Measurements from ENCODE around the gene AMFR. TPM values are rescaled to one million over a fixed set of nuclear protein-coding genes. Genes with fewer than 3 reads are reported as not detected.

Gene AMFR
- total RNA-seq, 4 donors from 2014 or later: 126 to 215 (median 162) TPM

DNA sequence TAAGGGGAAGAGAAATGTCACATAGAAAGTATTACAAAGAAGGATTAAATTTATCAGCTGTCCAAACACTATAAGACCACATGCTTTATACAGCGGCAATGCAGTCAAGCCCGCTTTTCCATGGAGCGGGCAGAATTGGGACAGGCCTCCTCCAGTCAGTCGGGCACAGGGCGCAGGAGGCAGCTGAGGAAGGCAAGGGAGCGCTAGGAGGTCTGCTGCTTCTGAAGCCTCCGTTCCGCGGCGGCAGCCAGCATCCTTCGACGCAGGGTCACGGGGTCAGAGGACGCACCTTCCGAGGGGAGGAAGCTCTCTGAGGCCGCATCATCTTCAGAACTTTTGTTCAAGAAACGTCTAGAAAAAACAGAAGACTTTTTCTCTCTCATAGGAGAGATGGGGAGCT lies 62.6 kb downstream of the AMFR start:
- ATAC-seq (ENCODE audit: low FRiP score) (no peak), DNase-seq (ENCODE audit: low spot score) (no peak)
- TF ChIP-seq CTCF (IDR thresholded peaks at IDR 0.05): no peak

DNA sequence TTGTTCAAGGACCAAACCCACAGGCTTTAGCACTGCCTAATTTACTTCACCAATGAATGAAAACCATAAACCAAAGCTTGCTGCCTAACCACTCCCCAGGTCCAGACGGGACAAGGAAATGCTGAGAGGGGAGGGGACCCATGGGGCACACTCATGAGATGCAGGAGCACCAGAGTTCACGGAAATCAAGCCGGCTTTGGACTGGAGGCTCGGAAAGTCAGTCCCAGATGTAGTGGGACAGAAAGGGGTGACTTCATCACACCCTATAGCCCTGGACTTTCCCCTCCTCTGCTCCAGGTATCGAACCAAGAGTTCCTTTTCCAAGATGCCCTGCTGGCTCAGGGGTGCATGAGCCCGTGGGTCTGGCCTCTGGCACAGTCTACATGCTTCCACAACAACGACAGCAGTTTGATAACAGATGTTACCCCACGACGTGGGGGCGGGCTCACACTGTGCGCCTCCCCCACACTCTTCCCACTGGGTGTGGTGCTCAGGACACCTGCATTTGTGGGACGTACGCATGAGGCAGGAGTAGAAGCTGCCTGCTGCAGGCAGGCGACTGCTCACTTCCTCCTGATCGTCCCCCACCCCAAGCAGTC lies 63.2 kb downstream of the AMFR start:
- no peak for DNase-seq (ENCODE audit: low spot score)
- ATAC-seq (ENCODE audit: low FRiP score): no peak

DNA sequence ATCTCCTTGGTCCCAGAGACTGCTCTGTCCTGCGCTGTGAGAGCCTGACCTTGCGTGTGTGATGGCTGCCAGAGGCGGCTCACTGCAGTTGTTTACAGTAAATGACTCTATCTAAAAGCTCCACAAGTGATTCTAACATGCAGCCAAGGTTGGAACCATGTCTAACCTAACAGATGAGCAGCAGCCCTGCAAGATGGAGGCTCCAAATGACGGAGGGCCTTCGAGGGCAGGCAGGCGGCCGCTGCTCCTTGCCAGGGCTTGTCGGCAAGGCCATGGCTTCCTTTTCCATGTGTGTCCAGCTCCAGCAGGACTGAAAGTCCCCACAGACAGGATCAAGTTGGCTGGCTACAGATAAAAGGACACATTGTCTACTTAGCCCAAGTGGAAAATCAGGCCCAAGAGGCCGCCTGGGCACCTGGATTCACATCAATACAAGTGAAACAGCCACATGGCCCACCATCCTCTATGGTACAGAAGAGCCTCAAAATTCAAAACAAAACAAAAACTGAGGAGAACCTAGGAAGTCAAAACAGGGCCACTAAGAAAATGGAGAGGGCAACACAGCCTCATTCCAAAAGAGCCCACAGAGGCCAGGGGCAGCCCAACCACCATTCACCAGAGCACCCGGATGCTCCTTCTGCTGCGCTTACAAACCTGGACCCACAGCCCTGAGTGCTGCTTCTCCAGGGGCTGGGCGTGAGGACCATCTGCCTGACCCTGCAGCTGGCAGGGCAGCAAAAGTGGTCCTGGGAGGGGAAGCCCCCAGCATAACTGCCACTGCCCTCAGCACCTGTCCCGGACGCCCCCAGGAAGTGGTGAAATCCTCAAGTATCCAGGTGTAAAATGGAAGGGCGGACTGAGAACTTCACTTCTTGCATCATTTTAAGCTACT lies 65.0 kb downstream of the AMFR start:
- no peak for TF ChIP-seq CTCF (IDR thresholded peaks at IDR 0.05)
- ATAC-seq (ENCODE audit: low FRiP score) (no peak), DNase-seq (ENCODE audit: low spot score) (no peak)

More for the DNA sequence above, 63.2 kb downstream of the AMFR start:
- no peak for TF ChIP-seq CTCF (IDR thresholded peaks at IDR 0.05)

DNA sequence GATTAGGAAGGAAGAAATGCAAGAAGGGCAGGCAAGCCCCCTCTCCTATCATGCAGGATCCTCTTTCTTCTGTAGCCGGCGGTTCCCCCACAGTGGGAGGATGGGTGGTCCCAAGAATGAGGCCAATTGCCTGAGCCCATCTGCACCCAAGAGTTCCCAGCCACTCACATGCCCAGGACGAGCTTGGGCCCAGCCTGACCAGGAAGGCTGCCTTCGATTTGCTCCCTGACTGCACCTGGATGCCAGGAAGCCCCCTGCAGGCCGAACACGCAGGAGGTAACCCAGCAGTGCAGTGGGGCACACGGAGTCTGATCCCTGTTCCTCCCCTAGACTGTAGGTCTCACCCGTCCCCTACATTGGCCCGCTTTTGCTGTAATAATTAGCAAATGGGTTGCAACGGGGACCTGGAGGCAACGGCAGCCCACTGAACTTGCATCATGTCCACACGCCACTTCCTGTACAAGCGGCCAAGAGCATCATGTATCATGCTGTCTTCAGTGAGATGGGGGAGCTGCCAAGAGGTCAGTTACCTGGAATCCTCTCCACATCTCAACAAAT lies 67.5 kb downstream of the AMFR start:
- ATAC-seq (ENCODE audit: low FRiP score) (no peak), DNase-seq (ENCODE audit: low spot score) (no peak)
- no peak for TF ChIP-seq CTCF (IDR thresholded peaks at IDR 0.05)

DNA sequence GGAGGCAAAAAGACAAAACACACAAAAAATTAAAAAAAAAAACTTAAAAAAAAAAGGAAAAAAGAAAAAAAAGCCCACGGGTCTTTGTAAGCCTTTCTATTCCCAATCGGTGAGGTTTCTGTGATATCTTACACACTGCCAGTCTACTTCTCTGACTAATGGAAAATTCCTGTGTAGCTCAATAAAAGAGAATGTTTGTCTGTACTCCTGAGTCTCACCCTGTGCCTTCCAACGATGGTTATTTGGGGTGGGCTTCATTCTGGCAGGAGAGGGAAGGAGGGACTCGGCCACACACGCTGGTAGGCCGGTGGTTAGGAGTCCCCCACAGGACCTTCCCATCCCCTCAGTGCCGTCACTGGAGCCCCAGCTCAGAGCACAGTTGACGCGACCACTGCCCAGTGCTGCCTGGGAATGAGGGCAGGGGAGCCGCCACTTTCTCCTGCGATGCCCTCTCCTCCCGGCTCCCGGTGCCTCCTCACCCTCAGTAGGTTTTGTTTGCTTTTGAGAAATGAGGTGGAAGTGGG lies 68.0 kb downstream of the AMFR start:
- ATAC-seq (ENCODE audit: low FRiP score): peak; percentile 46
- no peak for TF ChIP-seq CTCF (IDR thresholded peaks at IDR 0.05)
- DNase-seq (ENCODE audit: low spot score): no peak

- ATAC-seq (ENCODE audit: low FRiP score): peak; percentile 78
- peak; percentile 45 for DNase-seq (ENCODE audit: low spot score)
- peak in 1 of 3 donors; percentile 56 for TF ChIP-seq CTCF (IDR thresholded peaks at IDR 0.05)
Measured at GRCh38 chr16:56356276-56357240, 68.8 kb downstream of the AMFR start.
